Measurements from ENCODE around the gene PEAK1.
A peak's percentile ranks its signal among the peaks of the same experiment; 100 is the strongest.

PEAK1 gene

DNA sequence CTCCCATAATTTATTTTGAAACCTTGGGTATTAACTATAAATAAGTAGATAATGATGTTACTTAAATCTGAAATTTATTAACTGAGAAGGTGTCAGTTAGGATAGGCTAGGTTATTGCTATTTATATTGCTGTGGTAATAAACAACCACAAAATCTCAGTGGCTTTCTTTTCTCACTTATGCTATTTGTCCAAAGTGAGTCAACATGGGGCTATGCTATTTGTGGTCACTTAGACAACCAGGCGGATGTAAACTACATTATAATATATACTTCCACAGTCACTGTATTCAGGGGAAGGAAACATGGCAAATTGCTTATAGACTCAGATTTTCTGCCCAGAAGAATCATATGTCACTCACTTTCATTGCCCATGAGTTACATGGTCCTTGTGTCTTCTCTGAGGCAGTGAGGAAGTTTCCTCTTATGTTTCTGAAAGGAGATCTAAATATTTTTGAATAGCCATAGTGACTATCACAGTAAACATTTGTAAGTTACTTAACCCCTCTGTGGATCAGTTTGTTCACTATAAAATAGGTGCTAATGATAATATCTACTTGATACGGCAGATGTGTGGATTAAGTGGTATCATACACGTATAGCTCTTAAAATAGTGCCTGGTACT is 20.6 kb upstream of the PEAK1 start:
- Mint-ChIP-seq H3K4me3 (no peak overlapping the region), H3K9me3 (no peaks in the 10 kb centered on the region), H3K36me3 (peaks cover 2% of the 10 kb centered on the region), H3K27ac (no peak overlapping the region), H3K4me1 (peaks cover 19% of the 10 kb centered on the region), H3K27me3 (no peaks in the 10 kb centered on the region)
- no peak for DNase-seq (ENCODE audit: low spot score in 2 of 2)
- no peak for ATAC-seq (ENCODE audit: low read depth)

DNA sequence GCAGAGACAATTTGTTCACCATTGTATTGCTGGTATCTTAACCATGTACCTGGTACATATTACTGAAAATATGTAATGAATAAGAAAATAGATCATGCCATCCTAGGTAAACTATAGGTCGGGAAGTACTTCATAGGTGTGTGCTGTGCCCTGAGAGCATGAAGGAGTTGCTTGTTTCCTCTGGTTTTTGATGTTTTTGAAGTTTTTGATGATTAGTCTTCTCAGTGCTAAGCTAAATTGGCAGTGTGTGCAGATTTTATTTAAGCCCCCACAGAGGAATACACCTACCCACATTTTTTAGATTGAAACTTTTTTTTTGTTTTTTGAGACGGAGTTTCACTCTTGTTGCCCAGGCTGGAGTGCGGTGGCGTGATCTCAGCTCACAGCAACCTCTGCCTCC is 17.4 kb upstream of the PEAK1 start:
- Mint-ChIP-seq H3K9me3 (no peaks in the 10 kb centered on the region), H3K36me3 (peaks cover 3% of the 10 kb centered on the region), H3K4me1 (peaks cover 14% of the 10 kb centered on the region), H3K27me3 (no peaks in the 10 kb centered on the region), H3K4me3 (no peak overlapping the region), H3K27ac (no peak overlapping the region)
- DNase-seq (ENCODE audit: low spot score in 2 of 2), result no peak
- ATAC-seq (ENCODE audit: low read depth), result no peak

DNA sequence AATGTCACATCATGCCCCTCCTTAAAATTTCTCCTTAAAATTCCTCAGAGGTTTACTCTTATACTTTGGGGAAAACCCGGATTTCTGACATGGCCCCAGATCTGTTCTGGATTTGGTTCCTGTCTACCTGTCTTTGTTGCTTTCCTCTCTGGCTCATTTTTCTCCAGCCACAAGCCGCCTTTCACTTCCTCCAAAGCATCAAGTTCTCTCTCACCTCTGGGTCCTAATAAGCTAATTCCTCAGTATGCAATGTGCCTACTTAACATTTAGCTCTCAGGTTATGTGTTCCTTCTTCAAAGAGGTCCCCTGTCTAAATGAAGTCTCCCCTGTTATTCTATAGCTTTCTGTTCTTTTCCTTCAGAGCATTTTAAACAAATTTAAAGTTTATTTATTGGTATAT is 16.9 kb upstream of the PEAK1 start:
- DNase-seq (ENCODE audit: low spot score in 2 of 2) (peak in 1 of 2 donors; percentile 7), ATAC-seq (ENCODE audit: low read depth) (peak; percentile 63)
- Mint-ChIP-seq H3K4me1 (peaks cover 14% of the 10 kb centered on the region), H3K36me3 (peaks cover 3% of the 10 kb centered on the region), H3K4me3 (no peak overlapping the region), H3K27me3 (no peaks in the 10 kb centered on the region), H3K27ac (no peak overlapping the region), H3K9me3 (no peaks in the 10 kb centered on the region)

DNA sequence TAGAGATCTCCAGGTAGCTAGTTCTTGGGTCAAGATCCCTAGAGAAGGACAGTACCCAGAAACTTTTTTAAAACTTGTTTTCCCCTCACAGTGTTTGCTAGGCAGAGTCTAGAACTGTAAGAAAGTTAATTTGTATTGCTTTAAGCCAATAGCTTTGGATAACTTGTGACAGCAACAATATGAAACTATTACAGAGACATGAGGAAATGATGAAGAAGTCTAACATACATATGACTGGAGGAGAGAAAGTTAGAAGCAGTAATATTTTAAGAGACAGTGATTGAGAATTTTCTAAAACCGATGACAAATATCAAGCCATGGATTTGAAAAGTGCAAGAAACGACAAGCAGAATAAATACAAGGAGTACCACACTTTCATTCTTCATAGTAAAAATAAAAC is 10.7 kb upstream of the PEAK1 start:
- Mint-ChIP-seq H3K27ac (no peak overlapping the region), H3K9me3 (no peaks in the 10 kb centered on the region), H3K27me3 (no peaks in the 10 kb centered on the region), H3K36me3 (peaks cover 7% of the 10 kb centered on the region), H3K4me1 (peaks cover 22% of the 10 kb centered on the region), H3K4me3 (no peak overlapping the region)
- no peak for ATAC-seq (ENCODE audit: low read depth)
- no peak for DNase-seq (ENCODE audit: low spot score in 2 of 2)

DNA sequence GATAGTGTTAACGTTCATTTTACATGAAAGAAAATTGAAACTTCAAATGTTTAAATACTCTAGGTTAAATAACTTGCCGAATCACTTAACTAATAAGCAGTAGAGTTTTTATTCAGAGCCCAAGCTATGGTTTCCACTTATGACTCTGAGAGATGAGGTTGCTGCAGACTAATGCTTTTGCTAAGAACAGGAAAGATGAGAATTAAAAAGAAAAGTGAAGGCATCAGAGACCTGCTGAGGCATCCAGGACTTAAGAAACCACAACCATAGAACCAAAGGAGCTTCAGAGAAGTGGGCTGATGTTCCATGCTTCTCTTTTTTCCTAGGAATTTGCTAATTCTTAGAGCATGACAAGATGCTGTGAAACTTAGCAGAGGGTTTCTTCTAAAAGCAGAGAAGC is 10.3 kb upstream of the PEAK1 start:
- H3K36me3 Mint-ChIP-seq, result peaks cover 7% of the 10 kb centered on the region
- H3K4me1 Mint-ChIP-seq, result peaks cover 22% of the 10 kb centered on the region
- ATAC-seq (ENCODE audit: low read depth) (no peak), DNase-seq (ENCODE audit: low spot score in 2 of 2) (no peak)
- H3K4me3 Mint-ChIP-seq, result no peak overlapping the region
- no peaks in the 10 kb centered on the region for H3K9me3 Mint-ChIP-seq
- H3K27me3 Mint-ChIP-seq, result no peaks in the 10 kb centered on the region
- no peak overlapping the region for H3K27ac Mint-ChIP-seq

DNA sequence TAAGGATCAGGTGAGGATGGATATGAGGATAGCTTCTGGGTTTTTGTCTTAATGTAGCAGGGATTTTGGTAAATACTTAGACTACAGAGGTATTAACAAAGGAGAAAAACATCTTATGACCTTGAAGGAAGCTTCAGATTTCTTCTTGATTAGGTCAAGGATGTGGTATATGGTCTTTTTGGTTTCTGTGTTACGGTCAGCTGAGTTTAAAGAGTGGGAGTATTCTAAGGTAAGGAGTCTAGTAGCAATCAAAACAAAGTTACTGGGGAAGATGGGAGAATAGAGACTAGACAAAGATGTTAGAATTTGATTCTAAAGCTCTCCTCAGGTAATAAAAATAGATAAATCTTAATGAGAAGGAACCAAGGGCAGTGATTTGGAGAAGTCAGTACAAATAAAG is 7.0 kb upstream of the PEAK1 start:
- DNase-seq (ENCODE audit: low spot score in 2 of 2) (no peak), ATAC-seq (ENCODE audit: low read depth) (peak; percentile 31)
- H3K9me3 Mint-ChIP-seq, result no peaks in the 10 kb centered on the region
- no peaks in the 10 kb centered on the region for H3K27me3 Mint-ChIP-seq
- peaks cover 9% of the 10 kb centered on the region for H3K36me3 Mint-ChIP-seq
- peaks cover 35% of the 10 kb centered on the region for H3K4me1 Mint-ChIP-seq
- no peak overlapping the region for H3K4me3 Mint-ChIP-seq
- H3K27ac Mint-ChIP-seq, result peak overlapping the region; percentile 1

DNA sequence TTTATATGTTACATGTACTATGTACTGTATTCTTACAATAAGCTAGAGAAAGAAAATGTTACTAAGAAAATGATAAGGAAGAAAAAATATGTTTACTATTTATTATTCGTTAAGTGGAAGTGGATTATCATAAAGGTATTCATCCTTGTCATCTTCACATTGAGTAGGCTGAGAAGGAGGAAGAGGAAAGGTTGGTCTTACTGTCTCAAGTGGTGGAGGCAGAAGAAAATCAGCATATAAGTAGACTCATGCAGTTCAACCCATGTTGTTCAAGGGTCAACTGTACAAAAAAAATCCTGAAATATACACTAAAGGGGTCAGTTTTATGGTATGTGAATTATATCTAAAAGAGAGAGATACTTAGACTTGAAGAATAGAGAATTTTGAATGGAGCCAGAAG is 6.5 kb upstream of the PEAK1 start:
- Mint-ChIP-seq H3K27ac (peak overlapping the region; percentile 1), H3K36me3 (peaks cover 9% of the 10 kb centered on the region), H3K4me3 (no peak overlapping the region), H3K9me3 (no peaks in the 10 kb centered on the region), H3K27me3 (no peaks in the 10 kb centered on the region), H3K4me1 (peaks cover 35% of the 10 kb centered on the region)
- no peak for DNase-seq (ENCODE audit: low spot score in 2 of 2)
- peak; percentile 39 for ATAC-seq (ENCODE audit: low read depth)

DNA sequence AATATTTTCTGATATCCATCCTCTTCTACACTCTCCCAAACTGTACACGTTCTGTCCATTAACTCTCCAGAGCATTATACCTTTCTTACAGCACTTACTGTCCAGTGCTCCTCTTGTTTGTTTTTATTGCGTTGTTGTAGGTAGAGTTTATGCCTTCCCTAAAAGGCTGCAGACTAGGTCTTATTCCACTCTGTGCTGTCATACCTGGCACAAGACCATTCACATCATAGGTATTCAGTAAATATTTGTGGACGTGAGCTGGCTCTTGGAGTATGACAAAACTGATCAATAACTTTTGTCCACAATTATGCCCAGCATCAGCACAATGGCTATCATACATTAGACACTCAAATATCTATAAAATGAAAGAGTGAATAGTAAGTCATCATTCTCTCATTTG is 5.2 kb upstream of the PEAK1 start:
- H3K36me3 Mint-ChIP-seq, result peaks cover 6% of the 10 kb centered on the region
- ATAC-seq (ENCODE audit: low read depth) (no peak), DNase-seq (ENCODE audit: low spot score in 2 of 2) (no peak)
- no peak overlapping the region for H3K27ac Mint-ChIP-seq
- H3K4me1 Mint-ChIP-seq, result peaks cover 29% of the 10 kb centered on the region
- H3K27me3 Mint-ChIP-seq, result no peaks in the 10 kb centered on the region
- no peak overlapping the region for H3K4me3 Mint-ChIP-seq
- no peaks in the 10 kb centered on the region for H3K9me3 Mint-ChIP-seq

DNA sequence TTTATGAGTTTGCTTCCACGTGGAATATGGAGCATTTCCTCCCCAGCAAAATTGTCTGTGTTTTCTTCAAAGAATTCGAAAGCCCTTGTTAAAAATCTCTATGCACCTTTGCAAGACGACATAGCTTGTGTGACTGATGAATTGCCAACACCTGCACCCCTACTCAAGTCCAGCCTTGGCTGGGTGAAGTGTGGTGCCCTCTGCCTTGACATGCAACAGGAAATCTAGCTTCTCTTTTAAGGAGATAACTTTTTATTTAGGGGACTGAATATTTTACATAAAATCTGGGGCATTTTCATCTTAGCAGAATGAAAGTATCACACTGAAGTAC is 1.4 kb upstream of the PEAK1 start:
- Mint-ChIP-seq H3K4me3 (peak overlapping the region; percentile 97), H3K36me3 (peaks cover 4% of the 10 kb centered on the region), H3K27me3 (no peaks in the 10 kb centered on the region), H3K9me3 (no peaks in the 10 kb centered on the region), H3K27ac (peak overlapping the region; percentile 98), H3K4me1 (peaks cover 27% of the 10 kb centered on the region)
- DNase-seq (ENCODE audit: low spot score in 2 of 2) (no peak), ATAC-seq (ENCODE audit: low read depth) (no peak)

DNA sequence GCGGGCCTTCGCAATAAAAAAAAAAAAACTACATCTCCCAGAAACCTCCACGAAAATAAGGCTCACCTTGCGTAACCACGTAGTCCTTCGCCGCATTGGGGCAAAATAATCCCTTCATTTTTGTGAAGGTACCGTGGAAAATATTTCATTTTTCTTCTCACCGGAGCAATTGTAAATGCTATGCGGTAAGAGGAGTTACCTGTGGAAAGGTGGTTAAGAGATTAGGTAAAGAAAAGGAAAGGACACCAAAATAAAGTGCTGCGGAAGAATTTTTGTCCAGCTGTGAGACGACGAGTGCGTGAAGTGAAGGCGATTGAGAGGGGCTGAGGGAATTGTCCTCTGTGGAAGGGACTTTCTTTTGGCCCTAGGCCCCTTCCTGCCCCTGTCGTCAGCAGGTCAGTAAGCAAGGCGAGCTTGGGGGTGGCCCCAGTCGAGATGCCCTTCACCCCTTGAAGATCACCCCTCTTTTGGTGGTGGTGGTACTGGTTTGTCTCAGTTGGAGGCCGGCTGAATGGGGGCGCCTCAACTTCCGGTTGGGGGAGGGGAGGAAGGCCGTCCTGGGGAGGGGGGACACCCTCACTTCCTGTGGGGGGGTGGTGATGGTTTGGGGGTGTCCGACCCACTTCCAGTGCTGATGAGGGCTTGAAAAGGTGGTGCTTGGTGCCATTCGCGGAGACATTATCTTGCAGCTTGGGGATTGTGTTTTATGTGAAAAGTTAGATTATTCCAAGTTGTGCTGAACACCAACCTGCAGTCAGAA is 886 bp upstream of the PEAK1 start, which contains the start of gene HMG20A:
TSS of gene HMG20A (plus strand) at position 279 of the 760 bp plus-strand sequence. CDS start 37,520 bp downstream, outside the sequence.
- DNase-seq (ENCODE audit: low spot score in 2 of 2) (peak; percentile 52), ATAC-seq (ENCODE audit: low read depth) (peak; percentile 44)
- Mint-ChIP-seq H3K4me3 (peak within 1 kb of the TSS; percentile 97), H3K9me3 (no peaks in the 10 kb centered on the region), H3K4me1 (peaks cover 25% of the 10 kb centered on the region), H3K36me3 (peaks cover 4% of the 10 kb centered on the region), H3K27ac (peak within 1 kb of the TSS; percentile 98), H3K27me3 (no peaks in the 10 kb centered on the region)

DNA sequence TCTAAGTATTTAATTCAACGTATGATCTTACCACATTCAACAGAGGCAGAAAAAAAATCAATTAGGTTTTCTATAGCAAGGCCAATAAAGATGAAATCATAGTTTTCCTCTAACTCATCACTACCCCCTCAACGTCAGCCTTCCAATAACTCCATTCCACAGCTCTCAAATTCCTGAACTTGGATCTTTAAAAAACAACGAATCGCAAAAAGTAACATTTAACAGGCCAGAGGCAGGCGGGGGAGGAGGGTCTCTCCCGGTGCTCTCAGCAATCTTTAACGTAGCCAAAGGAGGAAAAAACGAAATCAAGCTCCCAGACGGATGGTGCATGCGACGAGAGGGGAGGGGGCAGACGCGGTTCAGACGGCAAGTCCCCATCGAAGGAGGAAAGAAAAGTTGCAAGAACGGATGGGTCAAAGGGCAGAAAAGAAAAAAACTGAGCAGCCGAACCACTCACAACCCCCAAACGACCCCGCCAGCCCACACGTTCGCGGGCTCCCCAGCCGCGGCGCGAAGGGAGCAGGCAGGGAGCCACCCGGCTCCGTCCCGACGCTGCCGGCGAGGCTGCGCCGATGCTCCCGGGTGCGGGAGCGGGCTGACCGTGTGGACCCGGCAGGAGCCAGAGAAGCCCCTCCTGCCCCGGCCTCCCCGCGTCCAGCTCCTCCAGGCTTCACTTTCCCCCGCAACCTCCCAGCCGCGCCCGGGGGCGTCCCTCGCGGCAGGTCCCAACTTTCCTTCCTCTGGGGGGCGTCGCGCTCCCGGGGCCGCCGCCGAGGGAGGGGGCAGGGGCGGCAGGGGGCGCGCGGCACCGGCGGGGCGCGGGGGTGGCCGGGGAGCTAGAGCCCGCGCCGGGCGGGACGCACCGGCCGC is 703 bp downstream of the PEAK1 start:
- H3K4me3 Mint-ChIP-seq, result peak overlapping the region; percentile 96
- DNase-seq (ENCODE audit: low spot score in 2 of 2) (peak in 1 of 2 donors; percentile 5), ATAC-seq (ENCODE audit: low read depth) (no peak)
- peaks cover 18% of the 10 kb centered on the region for H3K4me1 Mint-ChIP-seq
- H3K27me3 Mint-ChIP-seq, result no peaks in the 10 kb centered on the region
- H3K27ac Mint-ChIP-seq, result peak overlapping the region; percentile 98
- H3K36me3 Mint-ChIP-seq, result no peaks in the 10 kb centered on the region
- H3K9me3 Mint-ChIP-seq, result no peaks in the 10 kb centered on the region

DNA sequence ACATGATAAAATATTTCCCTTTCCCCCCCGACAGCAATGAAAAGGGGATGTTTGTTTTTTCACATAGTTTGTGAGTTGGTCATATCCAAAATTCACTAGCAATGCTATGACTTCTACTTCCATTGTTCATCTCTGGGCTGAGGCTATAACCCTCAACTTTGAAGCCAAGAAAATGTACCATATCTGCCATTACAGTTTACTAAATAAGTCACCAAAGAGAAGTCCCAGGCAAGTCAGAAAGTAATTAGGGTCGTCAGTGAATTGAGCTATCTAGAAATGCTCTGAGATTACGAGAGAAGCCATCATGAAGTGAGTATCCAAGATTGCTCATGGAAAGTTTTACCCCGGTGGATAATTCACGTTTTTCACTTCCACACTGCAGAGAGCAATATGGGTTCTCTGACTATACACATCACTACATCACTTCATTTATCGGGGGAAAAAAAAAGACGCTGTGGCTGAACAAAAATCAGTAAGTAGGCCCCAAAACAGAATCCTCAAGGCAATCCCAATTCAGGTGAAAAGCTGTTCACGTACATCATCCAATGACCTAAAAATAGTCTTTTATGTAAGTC is 1.4 kb downstream of the PEAK1 start:
- Mint-ChIP-seq H3K9me3 (no peaks in the 10 kb centered on the region), H3K36me3 (no peaks in the 10 kb centered on the region), H3K4me3 (peak overlapping the region; percentile 96), H3K4me1 (peaks cover 14% of the 10 kb centered on the region), H3K27ac (peak overlapping the region; percentile 89), H3K27me3 (no peaks in the 10 kb centered on the region)
- ATAC-seq (ENCODE audit: low read depth) (no peak), DNase-seq (ENCODE audit: low spot score in 2 of 2) (no peak)

DNA sequence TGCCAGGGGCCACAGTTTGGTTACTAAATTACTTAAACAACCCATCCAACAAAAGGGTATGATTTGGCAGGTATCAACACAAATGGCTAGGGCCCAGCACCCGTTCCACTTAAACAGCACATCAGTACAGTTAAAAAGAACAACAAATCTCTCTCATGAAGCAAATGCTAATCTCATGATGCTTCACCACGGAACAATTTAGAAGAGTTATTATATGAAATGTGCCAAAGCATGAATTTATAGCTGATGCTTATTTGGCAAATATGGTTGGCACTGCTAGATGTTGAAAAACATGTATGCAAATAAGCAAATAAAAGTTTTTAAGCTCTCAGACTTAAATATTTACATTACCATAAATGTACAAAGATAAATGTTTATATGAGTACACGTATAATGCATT is 2.3 kb downstream of the PEAK1 start:
- Mint-ChIP-seq H3K36me3 (no peaks in the 10 kb centered on the region), H3K27me3 (no peaks in the 10 kb centered on the region), H3K9me3 (no peaks in the 10 kb centered on the region), H3K27ac (no peak overlapping the region), H3K4me3 (no peak overlapping the region), H3K4me1 (peaks cover 16% of the 10 kb centered on the region)
- DNase-seq (ENCODE audit: low spot score in 2 of 2) (no peak), ATAC-seq (ENCODE audit: low read depth) (no peak)

DNA sequence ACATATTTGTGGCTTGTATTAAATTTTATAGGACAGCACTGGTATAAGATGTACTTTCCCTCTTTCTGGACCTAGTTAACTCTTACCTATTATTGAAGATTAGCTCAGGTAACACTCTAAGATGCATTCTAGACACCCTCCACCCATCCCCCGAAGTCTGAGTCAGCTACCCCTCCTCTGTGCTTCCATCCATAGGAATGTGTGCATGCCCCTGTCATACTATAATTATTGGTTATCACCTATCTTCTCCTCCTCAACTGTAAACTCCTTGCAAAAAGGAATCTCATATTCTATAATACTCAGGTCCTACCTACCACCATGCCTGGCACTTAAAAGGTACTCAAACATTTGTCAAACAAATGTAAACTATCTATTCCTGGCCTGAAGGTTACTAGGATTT is 3.0 kb downstream of the PEAK1 start:
- DNase-seq (ENCODE audit: low spot score in 2 of 2), result no peak
- no peak overlapping the region for H3K4me3 Mint-ChIP-seq
- ATAC-seq (ENCODE audit: low read depth), result no peak
- H3K27me3 Mint-ChIP-seq, result no peaks in the 10 kb centered on the region
- peaks cover 21% of the 10 kb centered on the region for H3K4me1 Mint-ChIP-seq
- H3K36me3 Mint-ChIP-seq, result no peaks in the 10 kb centered on the region
- no peak overlapping the region for H3K27ac Mint-ChIP-seq
- no peaks in the 10 kb centered on the region for H3K9me3 Mint-ChIP-seq
